GM19395 (cell line): ENCODE data around the gene PDZD7.

Experiments used
- ATAC-seq: cut with Tn5 transposase; IDR thresholded peaks from one replicate; pipeline ENCODE4 v1.9.1; 2021; ENCODE audit warnings: mild to moderate bottlenecking, moderate library complexity; ENCODE audit not compliant: unreplicated experiment

Gene PDZD7

DNA sequence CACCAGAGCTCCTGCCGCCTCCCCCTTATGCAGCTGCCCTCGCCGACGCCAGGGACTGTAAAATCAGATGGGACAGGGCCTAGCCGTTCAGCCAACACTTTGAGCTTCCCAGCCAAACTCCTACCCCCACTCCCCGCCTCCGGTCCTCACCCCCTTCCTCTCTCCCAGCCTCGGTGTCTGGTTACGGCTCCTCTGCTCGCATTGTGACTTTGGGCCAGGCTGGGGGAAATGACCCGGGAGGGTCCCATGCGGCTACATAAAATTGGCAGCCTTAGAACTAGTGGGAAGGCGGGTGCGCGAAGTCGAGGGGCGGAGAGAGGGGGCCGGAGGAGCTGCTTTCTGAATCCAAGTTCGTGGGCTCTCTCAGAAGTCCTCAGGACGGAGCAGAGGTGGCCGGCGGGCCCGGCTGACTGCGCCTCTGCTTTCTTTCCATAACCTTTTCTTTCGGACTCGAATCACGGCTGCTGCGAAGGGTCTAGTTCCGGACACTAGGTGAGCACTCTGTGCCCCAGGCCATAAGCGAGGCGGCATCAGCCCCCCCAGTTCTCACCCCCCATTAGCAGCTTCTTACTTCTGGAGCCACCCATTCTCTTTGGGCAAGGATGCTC is 30.8 kb upstream of the PDZD7 start, which contains the start of gene KAZALD1:
TSS of gene KAZALD1 (plus strand) at position 366 of the 608 bp plus-strand sequence. CDS start 604 bp downstream, outside the sequence.
- no peak for ATAC-seq

DNA sequence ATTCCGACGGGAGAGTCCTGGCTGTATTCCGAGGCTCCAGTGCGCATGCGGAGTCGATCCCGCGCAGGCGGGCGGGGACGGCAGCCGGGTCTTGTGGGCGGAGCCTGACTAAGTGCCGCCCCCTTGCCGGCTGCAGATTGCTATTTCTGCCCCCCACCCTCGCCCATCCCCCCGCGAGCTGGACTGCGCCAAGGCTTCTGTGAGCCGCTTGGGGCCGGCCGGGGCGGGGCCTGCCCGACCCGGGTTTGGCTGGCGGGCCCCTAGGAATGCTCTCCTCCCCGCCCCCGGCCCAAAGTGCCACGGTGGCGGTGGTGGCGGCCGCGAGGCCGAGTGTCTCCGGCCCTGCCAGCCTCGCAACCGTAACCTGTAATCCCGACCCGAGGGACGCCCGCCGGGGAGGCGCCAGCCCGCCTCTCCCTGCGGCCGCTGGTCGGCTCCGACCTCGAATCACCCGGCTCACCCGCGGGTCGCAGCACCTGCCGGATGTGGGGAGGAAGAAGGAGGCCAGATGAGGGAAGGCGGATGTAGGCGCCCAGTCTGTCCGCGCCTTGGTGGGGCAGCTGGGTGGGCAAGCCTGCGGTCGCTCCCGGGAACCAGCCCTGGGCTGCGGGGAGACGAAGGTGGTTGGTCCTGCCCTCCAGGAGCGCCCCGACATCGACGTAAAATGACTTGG is 30.2 kb upstream of the PDZD7 start:
- peak; percentile 65 for ATAC-seq

DNA sequence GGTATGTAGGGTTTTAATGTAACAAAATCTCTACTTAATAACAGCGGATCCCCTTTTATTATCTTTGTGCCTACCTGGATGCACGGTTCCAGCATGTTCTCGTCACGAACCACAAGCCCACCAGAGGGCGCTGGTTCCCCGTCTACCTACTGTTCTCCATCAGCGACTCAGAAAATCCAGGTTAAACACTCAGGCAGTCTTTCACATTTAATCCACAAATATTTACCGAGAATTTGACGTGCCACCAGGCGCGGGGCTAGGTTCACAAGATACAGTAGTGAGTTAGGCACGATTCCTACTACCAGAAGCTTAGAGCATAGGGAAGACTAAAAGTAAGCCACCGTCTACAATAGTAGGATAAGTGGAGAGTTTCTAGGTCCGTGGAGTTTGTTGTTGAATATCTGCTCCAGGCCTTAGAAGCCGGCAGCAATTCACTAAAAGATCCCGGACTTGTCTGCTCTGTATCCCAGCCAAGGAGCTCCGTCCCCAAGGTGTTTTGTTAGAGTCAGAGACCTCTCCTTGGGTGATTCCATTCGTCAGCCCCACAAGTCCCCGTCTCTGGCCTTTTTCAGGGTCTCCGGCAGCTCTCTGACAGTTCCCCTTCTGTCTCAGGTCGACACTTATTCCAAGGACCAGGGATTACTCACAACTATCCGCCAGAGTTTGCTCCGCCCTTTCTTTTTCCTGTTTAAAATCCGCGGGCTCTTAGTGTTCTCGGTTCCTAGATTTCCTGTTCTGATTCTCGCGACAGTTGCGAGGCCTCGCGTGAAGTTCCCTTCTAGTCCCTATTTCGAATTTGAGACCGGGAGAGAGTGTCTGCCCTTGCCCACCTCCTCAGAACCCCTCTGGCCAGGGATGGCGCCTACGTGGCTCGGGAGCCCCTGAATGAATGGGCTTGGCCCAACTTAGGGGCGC is 29.4 kb upstream of the PDZD7 start:
- peak; percentile 49 for ATAC-seq

DNA sequence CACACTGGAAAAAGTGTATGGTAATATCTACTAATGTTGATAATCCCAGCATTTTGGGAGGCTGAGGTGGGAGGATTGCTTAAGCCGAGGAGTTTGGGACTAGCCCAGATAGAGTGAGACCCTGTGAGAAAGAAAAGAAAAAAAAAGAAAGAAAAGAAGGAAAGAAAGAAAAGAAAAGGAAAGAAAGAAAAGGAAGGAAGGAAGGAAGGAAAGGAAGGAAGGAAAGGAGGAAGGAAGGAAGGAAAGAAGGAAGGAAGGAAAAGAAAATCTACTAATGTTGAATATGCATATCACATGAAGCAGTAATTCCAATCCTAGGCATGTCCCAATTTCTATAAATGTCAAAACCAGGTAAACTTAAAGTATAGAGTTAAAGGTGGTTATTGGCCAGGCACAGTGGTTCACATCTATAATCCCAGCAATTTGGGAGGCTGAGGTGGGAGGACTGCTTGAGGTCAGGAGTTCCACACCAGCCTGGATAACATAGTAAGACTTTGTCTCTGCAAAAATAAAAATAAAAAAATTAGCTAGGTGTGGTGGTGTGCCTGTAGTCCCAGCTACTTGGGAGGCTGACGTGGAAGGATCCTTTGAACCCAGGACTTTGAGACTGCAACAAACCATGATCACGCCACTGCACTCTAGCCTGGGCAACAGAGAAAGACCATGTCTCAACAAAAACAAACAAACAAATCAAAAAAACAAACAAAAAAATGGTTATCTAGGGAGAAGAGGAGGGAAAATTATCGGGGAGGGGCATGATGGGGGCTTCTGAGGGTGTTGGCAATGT is 25.6 kb upstream of the PDZD7 start:
- no peak for ATAC-seq

DNA sequence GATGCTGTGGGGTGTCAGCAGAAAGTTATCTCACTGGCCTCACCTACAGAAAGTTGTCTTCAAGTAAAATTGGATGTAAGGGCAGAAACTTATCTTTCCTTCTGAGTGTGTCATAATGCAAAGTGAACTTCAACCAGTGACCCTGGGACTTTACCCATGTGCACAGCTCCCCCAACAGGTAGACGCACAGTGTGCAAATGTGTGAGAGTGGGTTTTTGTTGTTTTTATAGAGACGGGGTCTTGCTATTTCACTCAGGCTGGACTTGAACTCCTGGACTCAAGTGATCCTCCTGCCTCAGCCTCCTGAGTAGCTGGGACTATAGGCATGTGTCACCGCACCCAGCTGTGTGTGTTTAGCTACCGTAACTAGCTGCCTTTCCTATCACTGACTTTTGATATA is 24.5 kb upstream of the PDZD7 start:
- ATAC-seq, result no peak

DNA sequence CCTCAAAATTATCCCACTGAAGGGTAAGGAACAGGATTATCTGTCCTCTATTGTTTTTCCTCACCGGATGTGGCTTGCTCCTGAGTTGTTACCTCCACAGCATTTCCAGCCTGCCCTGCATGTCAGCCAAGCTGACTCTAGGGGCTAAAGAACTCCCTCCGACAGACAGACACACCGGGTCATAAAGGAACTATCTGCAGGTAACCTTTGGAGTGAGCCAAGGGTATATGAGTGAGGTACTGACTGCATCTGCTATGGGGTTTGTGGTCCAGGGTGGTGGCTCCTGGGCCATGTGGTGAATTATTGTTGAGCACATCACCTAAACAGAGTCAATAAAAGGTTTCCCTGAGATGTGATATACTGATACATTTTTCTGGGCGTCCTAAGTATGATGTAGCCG is 23.9 kb upstream of the PDZD7 start:
- ATAC-seq, result no peak

DNA sequence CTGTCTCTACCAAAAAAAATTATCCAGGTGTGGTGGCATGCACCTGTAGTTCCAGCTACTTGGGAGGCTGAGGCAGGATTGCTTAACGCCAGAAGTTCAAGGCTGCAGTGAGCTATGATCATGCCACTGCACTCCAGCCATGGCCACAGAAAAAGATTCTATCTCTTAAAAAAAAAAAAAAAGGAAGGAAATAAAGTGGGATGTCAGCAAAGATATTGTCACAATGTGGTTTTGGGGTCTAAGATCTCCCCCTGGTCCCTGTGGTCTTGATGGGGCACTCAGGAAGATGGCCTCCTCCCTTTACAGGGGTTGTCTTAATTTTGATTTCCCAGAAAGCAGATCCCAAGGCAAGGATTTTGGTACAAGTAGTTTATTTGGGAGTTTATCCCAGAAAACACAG is 23.4 kb upstream of the PDZD7 start:
- ATAC-seq, result no peak

DNA sequence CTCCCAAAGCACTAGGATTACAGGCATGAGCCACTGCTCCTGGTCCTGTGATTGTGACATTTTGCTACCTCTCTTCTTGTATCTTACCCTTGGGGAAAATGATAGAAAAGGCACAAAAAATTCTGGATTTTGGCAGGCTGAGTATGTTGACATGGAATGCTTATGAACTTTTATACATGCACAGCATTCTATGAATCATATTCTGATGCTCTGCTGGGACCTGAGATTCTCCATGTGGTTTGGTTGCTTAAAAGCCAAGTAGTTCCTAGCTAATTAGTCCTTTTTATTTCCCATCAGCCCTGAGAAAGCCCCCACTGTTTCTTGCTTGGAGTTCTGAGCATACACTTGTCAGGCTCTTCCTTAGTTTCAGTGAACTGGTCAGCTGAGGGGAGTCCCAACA is 22.6 kb upstream of the PDZD7 start:
- ATAC-seq, result no peak

DNA sequence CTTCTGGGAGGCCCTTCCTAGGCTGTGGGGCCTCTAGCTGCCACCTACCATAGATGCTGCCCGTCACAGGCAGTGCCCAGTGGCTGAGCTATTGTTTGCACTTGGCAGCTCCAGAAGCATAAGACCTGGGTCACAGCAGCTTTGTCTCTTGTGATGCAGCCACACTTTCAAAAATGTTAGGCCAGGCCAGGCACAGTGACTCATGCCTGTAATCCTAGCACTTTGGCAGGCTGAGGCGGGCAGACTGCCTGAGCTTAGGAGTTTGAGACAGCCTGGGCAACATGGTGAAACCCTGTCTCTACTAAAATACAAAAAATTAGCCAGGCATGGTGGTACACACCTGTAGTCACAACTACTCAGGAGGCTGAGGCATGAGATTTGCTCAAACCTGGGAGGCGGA is 21.4 kb upstream of the PDZD7 start:
- ATAC-seq, result no peak

DNA sequence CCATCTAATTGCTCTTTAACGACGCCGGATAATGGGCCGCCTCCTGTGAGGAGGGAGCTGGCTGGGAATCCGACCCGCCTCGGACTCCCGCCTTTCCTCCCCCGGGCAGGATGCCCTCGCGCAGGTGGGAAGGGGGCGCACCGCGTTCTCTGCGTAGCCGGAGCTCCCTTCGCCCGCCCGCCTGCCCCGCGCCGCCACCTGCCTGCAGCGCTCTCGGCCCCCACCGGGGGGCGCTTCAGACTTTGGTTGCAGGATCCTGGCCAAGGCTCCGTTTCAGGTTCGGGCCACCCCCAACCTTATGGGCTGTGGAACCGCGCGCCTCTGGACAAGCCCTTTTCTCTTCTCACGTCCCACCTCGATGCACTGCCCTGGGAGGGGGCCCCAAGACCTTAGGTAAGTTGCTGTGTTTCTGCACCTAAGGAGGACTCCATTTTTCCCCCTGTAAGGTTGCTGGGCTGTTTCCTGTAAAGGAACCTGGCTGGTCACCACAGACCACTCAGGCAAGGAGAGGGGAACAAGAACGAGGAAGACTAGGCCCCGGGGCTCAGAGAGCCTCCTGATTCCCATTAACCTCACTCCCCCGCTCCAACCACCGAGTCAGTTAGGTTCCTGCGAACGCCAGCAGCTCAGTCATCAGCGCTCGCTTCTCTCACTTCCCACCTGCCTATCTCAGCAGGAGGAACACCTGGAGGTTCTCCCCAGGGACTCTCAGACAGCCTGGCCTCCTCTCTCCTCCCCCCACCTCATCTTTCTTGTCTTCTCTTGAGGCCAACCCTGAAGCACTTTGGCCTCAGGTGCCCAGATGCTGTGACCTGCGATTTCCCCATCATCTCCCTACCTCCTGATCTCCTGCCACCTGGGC is 19.5 kb upstream of the PDZD7 start:
- no peak for ATAC-seq

DNA sequence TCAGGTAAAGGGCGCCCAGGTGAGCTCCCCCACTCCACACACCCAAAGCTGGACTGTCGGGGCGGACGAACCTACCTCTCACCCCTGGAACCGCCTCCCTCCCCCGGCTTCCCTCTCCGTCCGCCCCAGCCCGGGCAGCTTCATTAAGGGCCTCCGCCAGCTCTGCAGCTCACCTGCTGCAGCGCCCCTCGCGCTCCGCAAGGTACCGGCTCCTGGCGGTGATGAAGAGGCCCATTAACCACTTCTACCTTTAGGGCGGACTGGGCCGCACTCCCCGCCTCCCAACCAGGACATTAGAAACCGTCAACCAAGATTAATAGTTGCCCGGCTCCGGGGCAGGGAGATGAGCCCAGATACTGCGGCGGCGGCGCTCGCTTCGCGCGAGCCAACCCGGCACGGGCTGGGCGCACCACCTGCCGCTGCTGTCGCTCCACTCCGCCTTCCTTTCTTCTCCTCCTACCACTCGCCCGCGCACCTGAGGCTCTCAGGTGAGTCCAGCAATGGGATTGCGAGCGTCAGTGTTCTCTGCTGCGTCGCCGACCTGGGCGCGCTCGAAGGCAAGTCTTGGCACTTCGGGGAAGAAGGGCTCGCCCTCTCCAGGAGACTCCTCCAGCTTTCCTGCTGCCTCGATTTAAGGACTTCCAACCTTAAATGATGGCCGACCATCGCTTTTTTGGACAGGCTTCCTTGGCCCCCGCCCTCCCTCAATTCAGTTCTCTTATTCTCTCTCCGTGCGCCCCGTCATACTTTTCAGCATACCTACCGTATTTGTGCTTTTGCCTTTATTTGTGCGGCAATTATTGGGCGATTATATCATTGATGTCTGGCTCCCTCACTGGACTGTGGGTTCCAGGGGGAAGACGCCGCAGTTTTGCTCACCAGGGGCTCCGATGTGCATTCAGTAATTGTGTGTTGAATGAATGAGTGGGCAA is 17.3 kb upstream of the PDZD7 start:
- no peak for ATAC-seq

DNA sequence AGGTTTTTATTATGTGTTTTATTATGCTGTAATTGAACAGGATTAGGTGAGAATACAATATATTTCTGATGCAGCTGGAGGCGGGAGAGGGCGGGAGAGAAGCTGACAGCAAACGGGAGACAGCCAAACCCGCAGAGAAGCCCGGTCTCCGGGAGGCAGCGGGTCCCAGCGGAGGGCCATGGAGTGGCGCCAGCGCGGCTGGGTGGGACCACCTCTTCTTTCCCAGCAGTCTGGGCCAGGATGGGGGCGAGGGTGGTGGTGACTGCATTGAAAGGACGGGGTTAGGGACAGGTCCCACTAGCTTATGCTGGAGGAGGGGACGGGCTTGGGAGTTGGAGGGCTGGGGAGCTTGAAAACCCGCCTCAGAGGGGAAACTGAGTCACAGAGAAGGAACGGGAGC is 16.3 kb upstream of the PDZD7 start:
- no peak for ATAC-seq

DNA sequence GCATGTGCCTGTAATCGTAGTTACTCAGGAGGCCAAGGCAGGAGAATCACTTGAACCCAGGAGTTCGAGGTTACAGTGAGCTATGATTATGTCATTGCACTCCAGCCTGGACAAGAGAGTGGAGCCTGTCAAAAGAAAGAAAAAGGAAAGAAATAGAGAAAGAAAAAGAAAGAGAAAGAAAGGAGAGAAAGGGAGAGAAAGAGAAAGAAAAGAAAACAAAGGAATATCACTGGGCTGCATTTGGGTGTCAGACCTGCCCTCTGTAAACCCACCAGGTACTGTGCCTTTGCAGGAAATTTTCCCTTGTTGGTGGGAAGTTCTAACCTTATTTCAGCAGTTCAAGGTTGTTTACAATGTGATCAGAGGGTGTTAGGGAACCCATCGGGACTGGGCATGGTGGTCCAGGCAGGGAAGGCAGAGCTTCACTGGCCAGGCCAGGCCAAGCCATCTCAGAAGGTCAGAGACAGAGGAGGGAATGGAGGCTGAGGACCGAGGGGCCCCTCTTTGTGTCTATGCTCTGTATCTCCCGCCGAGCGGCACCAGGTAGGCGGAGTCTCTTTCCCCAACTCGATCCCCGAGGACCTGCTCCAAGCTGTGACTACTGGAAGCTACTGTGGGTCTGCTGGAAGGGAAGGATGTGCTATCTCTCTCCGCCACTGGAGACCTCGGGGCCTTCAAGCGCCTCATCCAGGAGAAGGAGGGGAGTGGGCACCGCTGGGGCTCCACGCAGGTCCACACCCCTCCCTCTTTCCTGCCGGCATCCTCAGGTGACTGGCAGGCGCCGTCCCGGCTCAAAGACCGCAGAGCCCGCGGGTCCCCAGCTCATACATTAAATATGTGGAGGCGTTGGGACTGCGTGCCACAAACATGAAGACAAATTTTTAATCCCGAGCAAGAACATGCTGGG is 15.7 kb upstream of the PDZD7 start:
- ATAC-seq, result no peak

DNA sequence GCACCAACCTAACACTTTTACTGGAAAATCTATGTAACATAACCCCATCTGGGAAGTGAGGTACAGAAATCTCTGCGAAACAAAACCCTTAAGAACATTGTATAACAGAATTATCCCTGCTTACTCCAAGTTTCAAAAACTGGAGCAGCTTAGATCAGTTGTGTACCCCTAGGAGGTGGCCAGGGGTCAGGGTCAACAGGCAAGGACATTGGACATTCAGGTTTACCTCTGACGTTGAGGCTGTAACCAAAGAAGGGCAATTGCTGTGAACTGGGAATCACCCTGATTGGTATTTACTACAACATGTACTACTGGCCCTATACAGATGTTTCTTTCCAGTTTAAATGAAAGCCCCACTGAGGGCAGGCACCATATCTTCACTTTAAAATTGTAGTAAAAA is 13.2 kb upstream of the PDZD7 start:
- ATAC-seq, result no peak

DNA sequence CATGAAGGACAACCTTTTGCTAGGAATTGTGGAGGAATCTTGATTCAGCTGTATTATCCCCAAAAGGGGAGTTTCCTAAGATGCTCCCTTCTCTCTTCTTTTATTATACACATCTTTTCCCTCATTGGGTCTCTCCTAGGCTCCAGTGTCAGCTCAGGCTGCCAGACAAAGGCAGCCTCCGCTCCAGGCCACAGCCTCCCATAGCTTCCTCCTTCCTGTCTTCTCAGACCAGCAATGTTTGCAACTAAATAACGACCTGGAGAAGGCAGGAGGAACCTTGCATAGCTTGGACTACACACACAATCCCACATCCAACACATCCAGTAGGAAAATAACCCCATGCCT is 12.4 kb upstream of the PDZD7 start:
- no peak for ATAC-seq

DNA sequence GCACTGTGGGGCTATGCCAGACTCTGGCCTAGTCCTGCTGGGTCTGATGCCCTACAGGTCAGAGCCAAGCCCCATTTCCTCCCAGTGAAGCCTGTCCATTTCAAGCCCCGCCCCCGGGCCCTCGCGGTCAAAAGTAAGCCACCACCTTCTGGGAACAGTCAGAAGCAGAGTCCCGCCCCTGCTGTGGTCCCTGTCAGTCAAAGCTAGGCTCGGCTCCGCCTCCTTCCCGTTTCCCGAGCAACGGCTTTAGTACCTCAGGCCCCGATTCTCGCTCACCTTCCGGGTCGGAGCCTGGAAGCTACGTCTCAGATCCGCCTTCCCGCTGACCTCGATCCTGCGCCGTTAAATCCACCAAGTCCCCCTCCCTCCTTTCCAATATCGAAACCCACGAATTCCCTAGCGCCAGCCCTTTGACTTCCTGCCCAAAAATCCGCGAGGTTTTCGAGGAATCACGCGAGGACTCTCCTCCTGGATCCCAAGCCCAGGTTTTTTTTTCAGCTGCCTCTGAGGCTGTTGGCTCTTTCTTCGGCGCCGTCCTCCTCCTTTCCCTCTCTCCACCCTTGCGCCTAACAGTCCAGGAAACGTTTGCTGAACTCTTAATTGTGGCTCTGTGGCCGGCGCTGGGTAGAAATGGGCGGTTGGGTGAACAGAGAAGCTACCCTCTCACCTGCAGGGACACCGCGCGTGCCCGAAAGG is 11.9 kb upstream of the PDZD7 start:
- peak; percentile 94 for ATAC-seq

DNA sequence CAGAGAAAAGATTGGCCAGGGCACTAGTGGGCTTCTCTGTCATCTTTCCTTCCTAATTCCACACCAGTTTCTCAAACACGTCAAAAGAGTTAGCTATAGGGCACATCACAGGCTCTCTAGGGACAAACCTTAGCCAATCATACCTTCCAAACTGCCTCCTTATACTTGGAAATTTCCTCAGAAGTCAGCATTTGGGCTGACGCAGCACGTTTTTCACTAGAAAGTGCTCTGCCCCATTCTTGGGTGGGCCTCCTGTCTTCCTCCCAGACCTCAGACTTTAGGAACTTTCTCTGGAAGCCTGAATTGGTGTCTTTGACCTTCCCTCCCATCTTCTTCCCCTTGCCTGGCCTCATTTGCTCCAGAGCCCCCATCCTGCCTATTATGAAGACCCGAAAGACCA is 11.2 kb upstream of the PDZD7 start:
- no peak for ATAC-seq
